Raji (cell line): Measurements from ENCODE around the gene HINT3.
A peak's percentile ranks its signal among the peaks of the same experiment; 100 is the strongest.

Experiments used
- POLR2A ChIP-seq: IDR thresholded peaks from 2 replicates; pipeline ENCODE4 v1.6.1; 2011; ENCODE audit warnings: low read depth, low read length, control low read depth; ENCODE audit not compliant: insufficient read depth

HINT3 gene

GRCh38 chr6:125983246-125983945 is 26.8 kb downstream of the HINT3 start:
- no peak for TF ChIP-seq POLR2A

GRCh38 chr6:125984311-125984710 is 27.7 kb downstream of the HINT3 start:
- no peak for TF ChIP-seq POLR2A

GRCh38 chr6:125985522-125985921 is 29.0 kb downstream of the HINT3 start:
- no peak for TF ChIP-seq POLR2A

- no peak for TF ChIP-seq POLR2A
Observed at GRCh38 chr6:125985979-125986300, 29.4 kb downstream of the HINT3 start.

DNA sequence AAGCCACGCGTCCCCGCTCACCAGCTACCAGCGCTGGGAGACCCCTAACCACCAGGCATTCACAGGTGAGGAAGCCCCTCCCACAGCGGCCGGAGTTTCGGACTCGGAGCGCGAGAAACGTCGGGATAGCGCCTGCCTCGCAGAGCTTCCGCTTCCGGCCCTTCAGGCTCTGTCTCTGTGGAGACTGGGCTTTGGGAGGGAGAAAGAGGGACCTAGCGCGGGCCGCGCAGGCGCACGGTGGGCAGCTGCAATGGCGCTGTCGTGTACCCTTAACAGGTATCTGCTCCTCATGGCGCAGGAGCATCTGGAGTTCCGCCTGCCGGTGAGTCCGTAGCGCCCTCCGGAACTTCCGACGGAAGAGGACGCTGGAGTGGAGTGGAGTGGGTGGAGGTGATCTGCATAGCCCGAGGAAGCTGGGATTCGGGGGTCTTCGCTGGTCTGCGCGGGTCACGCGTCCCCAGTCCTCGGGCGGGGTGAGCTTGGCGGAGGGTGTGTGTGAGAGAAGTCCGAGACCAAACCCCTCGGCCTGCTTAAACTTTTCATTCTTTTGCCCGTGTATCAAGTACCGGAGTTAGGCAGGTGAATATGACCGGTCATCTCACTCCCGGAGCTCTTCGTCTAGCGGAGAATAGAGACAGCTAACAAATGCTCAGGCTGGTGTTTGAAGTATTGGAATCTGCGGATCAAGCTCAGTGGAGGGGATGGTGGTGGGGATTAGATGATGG is 29.9 kb downstream of the HINT3 start, which contains the start of gene TRMT11:
TSS of gene TRMT11 (plus strand) at position 240 of the 725 bp plus-strand sequence. CDS start at position 251, 11 bp downstream.
- peak; percentile 95; the same call in 1 of the 2 replicates for TF ChIP-seq POLR2A

- TF ChIP-seq POLR2A = no peak
Observed at GRCh38 chr6:125987026-125987617, 30.6 kb downstream of the HINT3 start.

DNA sequence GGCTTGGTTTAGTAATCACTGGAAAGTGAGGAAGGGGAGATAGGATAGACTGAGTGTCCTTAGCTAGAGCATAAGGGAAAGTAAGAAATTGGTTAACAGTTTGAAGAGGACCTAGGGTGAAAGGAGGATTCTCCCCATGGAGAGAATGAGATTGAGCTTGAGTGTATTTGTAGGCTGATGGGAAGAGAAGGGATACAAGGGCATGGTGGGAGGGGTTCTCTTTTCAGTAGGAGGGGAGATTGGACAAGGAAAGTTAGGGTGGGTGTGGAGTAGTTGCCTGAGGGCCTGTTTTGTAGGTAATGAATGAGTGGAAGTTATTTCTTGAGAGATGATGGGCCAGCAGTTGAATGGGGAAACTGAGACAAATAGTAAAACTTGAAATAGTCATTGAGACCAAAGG is 31.7 kb downstream of the HINT3 start:
- TF ChIP-seq POLR2A = no peak

DNA sequence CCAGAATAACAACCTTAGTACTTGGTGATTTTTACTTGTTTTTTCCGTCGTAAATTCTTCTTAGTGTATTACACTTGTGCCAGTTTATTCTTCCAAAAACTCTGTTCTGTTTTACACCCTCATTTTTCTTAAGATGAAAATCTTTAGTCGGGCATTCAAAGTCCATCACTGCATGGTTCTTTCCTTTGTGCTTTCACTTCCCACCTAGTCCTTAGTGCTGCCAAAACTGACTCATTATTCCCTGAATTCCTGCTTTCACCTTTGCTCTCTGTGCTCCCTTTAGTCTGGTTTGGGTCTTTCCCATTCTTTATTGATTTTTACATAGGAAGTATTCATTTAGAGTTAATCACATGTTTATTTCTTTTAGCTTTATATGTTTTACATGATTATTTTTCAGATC is 33.1 kb downstream of the HINT3 start:
- no peak for TF ChIP-seq POLR2A

GRCh38 chr6:125991653-125992052 is 35.1 kb downstream of the HINT3 start:
- TF ChIP-seq POLR2A = no peak

- TF ChIP-seq POLR2A = no peak
Observed at GRCh38 chr6:125994670-125995488, 38.3 kb downstream of the HINT3 start.

GRCh38 chr6:125995972-125996580 is 39.5 kb downstream of the HINT3 start:
- TF ChIP-seq POLR2A = no peak

- TF ChIP-seq POLR2A = no peak
Observed at GRCh38 chr6:126002755-126003679, 46.4 kb downstream of the HINT3 start.

- TF ChIP-seq POLR2A = no peak
Observed at GRCh38 chr6:126007800-126008199, 51.2 kb downstream of the HINT3 start.

DNA sequence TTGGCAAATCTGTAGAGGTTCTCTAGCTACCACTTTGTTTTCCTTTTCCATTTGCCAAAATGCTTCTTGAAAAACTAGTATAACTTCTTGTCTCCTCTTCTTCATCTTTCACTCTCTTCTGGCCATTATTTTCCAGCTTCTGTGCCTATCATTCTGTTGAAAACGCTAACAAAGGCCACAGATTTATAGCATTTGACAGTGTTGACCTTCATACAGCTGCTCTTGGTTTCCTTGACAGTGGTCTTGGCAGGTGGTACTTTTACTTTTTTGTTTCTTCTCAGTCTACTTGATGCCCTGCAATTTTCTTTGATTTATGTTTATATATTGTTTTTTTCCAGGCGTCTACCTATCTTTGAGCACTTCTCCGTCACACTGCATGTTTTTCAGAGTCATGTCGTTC is 53.5 kb downstream of the HINT3 start:
- TF ChIP-seq POLR2A = no peak
